HL-60 (cell line): ENCODE data around the gene GFER.

Source experiments
- DNase-seq, 2 experiments: peaks; one replicate each; pipeline ENCODE4 v3.0.0-alpha.2; 2010 to 2020; ENCODE audit warnings: low read depth in 1 of 2, low spot score in 1 of 2
- H3K27ac ChIP-seq: fragments of 250-450 bp; sonication (Bioruptor Pico); replicated peaks from 2 replicates; pipeline ENCODE4 v1.5.1; 2020; ENCODE audit warnings: mild to moderate bottlenecking, moderate library complexity
- H3K27me3 ChIP-seq: fragments of 250-450 bp; sonication (Bioruptor Pico); 2 replicates; pipeline ENCODE4 v1.5.1; 2021; ENCODE audit warnings: mild to moderate bottlenecking, moderate library complexity; ENCODE audit not compliant: insufficient read depth, poor library complexity, severe bottlenecking
- H3K4me3 ChIP-seq: replicated peaks from 2 replicates; pipeline ENCODE4 v1.5.1; 2011; ENCODE audit warnings: mild to moderate bottlenecking, control low read depth, low read length; ENCODE audit not compliant: insufficient read depth
- CTCF ChIP-seq: IDR thresholded peaks from one replicate; pipeline ENCODE4 v1.5.1; 2011; ENCODE audit warnings: low read length, control low read depth, inconsistent platforms; ENCODE audit not compliant: insufficient read depth
- GABPA ChIP-seq: IDR thresholded peaks from 2 replicates; pipeline ENCODE4 v1.6.1; 2012; ENCODE audit warnings: low read depth
- POLR2AphosphoS5 ChIP-seq: IDR thresholded peaks from 2 replicates; pipeline ENCODE4 v1.6.1; 2012; ENCODE audit warnings: low read depth
- REST ChIP-seq: IDR thresholded peaks from 2 replicates; pipeline ENCODE4 v1.6.1; 2012; ENCODE audit warnings: low read depth; ENCODE audit not compliant: insufficient replicate concordance
- SPI1 ChIP-seq: IDR thresholded peaks from 2 replicates; pipeline ENCODE4 v1.6.1; 2012; ENCODE audit warnings: low read depth, mild to moderate bottlenecking, borderline replicate concordance

The GFER gene

GRCh38 chr16:1976216-1976520 lies 7.8 kb upstream of the GFER start:
- H3K27me3 ChIP-seq: peaks cover 14% of the 10 kb centered on the region
- TF ChIP-seq POLR2AphosphoS5 (no peak), GABPA (no peak), CTCF (no peak), SPI1 (no peak)
- no peak for DNase-seq
- no peak overlapping the region for H3K4me3 ChIP-seq
- no peak overlapping the region for H3K27ac ChIP-seq

- TF ChIP-seq GABPA (no peak), SPI1 (no peak), POLR2AphosphoS5 (no peak), CTCF (no peak), REST (no peak)
- no peak overlapping the region for H3K27ac ChIP-seq
- DNase-seq: no peak
- H3K4me3 ChIP-seq: no peak overlapping the region
- H3K27me3 ChIP-seq: peaks cover 19% of the 10 kb centered on the region
Measured at GRCh38 chr16:1976951-1977874, 6.8 kb upstream of the GFER start.

GRCh38 chr16:1977875-1978268 lies 6.1 kb upstream of the GFER start:
- Histone ChIP-seq H3K4me3 (no peak overlapping the region), H3K27me3 (peaks cover 21% of the 10 kb centered on the region), H3K27ac (no peak overlapping the region)
- no peak for DNase-seq
- TF ChIP-seq REST: no peak
- no peak for TF ChIP-seq SPI1
- no peak for TF ChIP-seq POLR2AphosphoS5
- no peak for TF ChIP-seq CTCF
- no peak for TF ChIP-seq GABPA
